ENCODE results near the gene TRNT1. TPM values are rescaled to one million over a fixed set of nuclear protein-coding genes. Genes with fewer than 3 reads are reported as not detected.

Gene TRNT1
- total RNA-seq, 1 donor from 2014 or later = 16.0 TPM

- H3K4me1 Mint-ChIP-seq (ENCODE audit: low read depth, unreplicated experiment) = no peaks in the 10 kb centered on the region
- TF ChIP-seq EZH2 (IDR thresholded peaks at IDR 0.05; ENCODE audit: insufficient read depth, low read length) = no peak
- no peaks in the 10 kb centered on the region for H3K36me3 ChIP-seq (ENCODE audit: insufficient read depth, low read length)
- H3K9ac ChIP-seq (ENCODE audit: low read length) = no peak overlapping the region
- H3K27me3 ChIP-seq (ENCODE audit: insufficient read depth, low read length) = no peaks in the 10 kb centered on the region
- no peak overlapping the region for H3K4me3 Mint-ChIP-seq (ENCODE audit: unreplicated experiment)
- FAIRE-seq (no peak), DNase-seq (ENCODE audit: low read depth) (no peak)
- no peaks in the 10 kb centered on the region for H4K20me1 ChIP-seq (ENCODE audit: insufficient read depth, low read length)
- H3K4me1 ChIP-seq (ENCODE audit: insufficient read depth, low read length) = no peaks in the 10 kb centered on the region
- H2AFZ ChIP-seq (ENCODE audit: low read depth, low read length) = no peak overlapping the region
- no peaks in the 10 kb centered on the region for H3K27me3 Mint-ChIP-seq (ENCODE audit: low read depth, unreplicated experiment)
- no peaks in the 10 kb centered on the region for H3K36me3 Mint-ChIP-seq (ENCODE audit: low read depth, unreplicated experiment)
- no peak overlapping the region for H3K27ac ChIP-seq (ENCODE audit: low read depth, low read length)
- peaks cover 5% of the 10 kb centered on the region for H3K9me3 Mint-ChIP-seq (ENCODE audit: unreplicated experiment)
- no peak overlapping the region for H3K4me3 ChIP-seq (ENCODE audit: insufficient read depth, low read depth, low read length)
- no peaks in the 10 kb centered on the region for H3K79me2 ChIP-seq (ENCODE audit: insufficient read depth, low read length)
- H3K4me2 ChIP-seq (ENCODE audit: low read length) = no peak overlapping the region
- H3K27ac Mint-ChIP-seq (ENCODE audit: unreplicated experiment) = no peak overlapping the region
- no peaks in the 10 kb centered on the region for H3K9me3 ChIP-seq (ENCODE audit: insufficient read depth, low read depth, low read length)
Measured at GRCh38 chr3:3084890-3085289, 41.9 kb upstream of the TRNT1 start.

- no peak overlapping the region for H3K4me2 ChIP-seq (ENCODE audit: low read length)
- peaks cover 5% of the 10 kb centered on the region for H3K9me3 Mint-ChIP-seq (ENCODE audit: unreplicated experiment)
- no peak overlapping the region for H3K27ac Mint-ChIP-seq (ENCODE audit: unreplicated experiment)
- H4K20me1 ChIP-seq (ENCODE audit: insufficient read depth, low read length) = no peaks in the 10 kb centered on the region
- H3K27me3 Mint-ChIP-seq (ENCODE audit: low read depth, unreplicated experiment) = no peaks in the 10 kb centered on the region
- H3K36me3 ChIP-seq (ENCODE audit: insufficient read depth, low read length) = no peaks in the 10 kb centered on the region
- no peaks in the 10 kb centered on the region for H3K9me3 ChIP-seq (ENCODE audit: insufficient read depth, low read depth, low read length)
- H3K4me1 ChIP-seq (ENCODE audit: insufficient read depth, low read length) = no peaks in the 10 kb centered on the region
- no peak overlapping the region for H3K27ac ChIP-seq (ENCODE audit: low read depth, low read length)
- TF ChIP-seq, protein P1, sequence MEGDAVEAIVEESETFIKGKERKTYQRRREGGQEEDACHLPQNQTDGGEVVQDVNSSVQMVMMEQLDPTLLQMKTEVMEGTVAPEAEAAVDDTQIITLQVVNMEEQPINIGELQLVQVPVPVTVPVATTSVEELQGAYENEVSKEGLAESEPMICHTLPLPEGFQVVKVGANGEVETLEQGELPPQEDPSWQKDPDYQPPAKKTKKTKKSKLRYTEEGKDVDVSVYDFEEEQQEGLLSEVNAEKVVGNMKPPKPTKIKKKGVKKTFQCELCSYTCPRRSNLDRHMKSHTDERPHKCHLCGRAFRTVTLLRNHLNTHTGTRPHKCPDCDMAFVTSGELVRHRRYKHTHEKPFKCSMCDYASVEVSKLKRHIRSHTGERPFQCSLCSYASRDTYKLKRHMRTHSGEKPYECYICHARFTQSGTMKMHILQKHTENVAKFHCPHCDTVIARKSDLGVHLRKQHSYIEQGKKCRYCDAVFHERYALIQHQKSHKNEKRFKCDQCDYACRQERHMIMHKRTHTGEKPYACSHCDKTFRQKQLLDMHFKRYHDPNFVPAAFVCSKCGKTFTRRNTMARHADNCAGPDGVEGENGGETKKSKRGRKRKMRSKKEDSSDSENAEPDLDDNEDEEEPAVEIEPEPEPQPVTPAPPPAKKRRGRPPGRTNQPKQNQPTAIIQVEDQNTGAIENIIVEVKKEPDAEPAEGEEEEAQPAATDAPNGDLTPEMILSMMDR (IDR thresholded peaks at IDR 0.05; ENCODE audit: insufficient read depth, low read depth, low read length) = no peak
- no peak for TF ChIP-seq EZH2 (IDR thresholded peaks at IDR 0.05; ENCODE audit: insufficient read depth, low read length)
- H3K4me1 Mint-ChIP-seq (ENCODE audit: low read depth, unreplicated experiment) = no peaks in the 10 kb centered on the region
- no peak overlapping the region for H2AFZ ChIP-seq (ENCODE audit: low read depth, low read length)
- FAIRE-seq (no peak), DNase-seq (ENCODE audit: low read depth) (no peak)
- no peak overlapping the region for H3K4me3 ChIP-seq (ENCODE audit: insufficient read depth, low read depth, low read length)
- H3K4me3 Mint-ChIP-seq (ENCODE audit: unreplicated experiment) = no peak overlapping the region
- H3K9ac ChIP-seq (ENCODE audit: low read length) = no peak overlapping the region
- no peaks in the 10 kb centered on the region for H3K36me3 Mint-ChIP-seq (ENCODE audit: low read depth, unreplicated experiment)
- no peaks in the 10 kb centered on the region for H3K79me2 ChIP-seq (ENCODE audit: insufficient read depth, low read length)
- H3K27me3 ChIP-seq (ENCODE audit: insufficient read depth, low read length) = no peaks in the 10 kb centered on the region
Measured at GRCh38 chr3:3085782-3086181, 41.0 kb upstream of the TRNT1 start.

DNA sequence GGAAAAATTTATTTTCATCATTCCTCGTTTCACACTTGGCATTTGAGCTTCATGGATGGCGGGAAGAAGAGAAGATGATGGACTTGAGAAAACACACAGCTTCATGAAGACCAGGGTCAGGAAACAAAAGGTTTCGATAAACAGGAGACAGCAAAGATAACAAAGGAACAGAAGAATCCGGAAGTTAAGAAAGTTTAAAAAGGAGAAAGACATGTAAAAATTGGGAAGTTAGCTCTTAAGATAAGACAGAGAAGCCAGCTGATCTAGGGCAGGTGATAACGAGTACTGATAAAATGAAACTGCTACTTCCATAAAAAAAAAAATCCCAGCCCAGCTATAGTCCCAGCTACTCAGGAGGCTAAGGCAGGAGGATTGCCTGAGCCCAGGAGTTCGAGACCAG is 40.5 kb upstream of the TRNT1 start:
- no peaks in the 10 kb centered on the region for H3K27me3 Mint-ChIP-seq (ENCODE audit: low read depth, unreplicated experiment)
- H3K9ac ChIP-seq (ENCODE audit: low read length) = no peak overlapping the region
- FAIRE-seq = no peak

More for the DNA sequence above, 40.5 kb upstream of the TRNT1 start:
- no peaks in the 10 kb centered on the region for H3K4me1 Mint-ChIP-seq (ENCODE audit: low read depth, unreplicated experiment)
- Histone ChIP-seq H3K9me3 (ENCODE audit: insufficient read depth, low read depth, low read length) (no peaks in the 10 kb centered on the region), H3K4me3 (ENCODE audit: insufficient read depth, low read depth, low read length) (no peak overlapping the region), H3K4me1 (ENCODE audit: insufficient read depth, low read length) (no peaks in the 10 kb centered on the region), H3K27me3 (ENCODE audit: insufficient read depth, low read length) (no peaks in the 10 kb centered on the region), H3K79me2 (ENCODE audit: insufficient read depth, low read length) (no peaks in the 10 kb centered on the region), H2AFZ (ENCODE audit: low read depth, low read length) (no peak overlapping the region), H3K4me2 (ENCODE audit: low read length) (no peak overlapping the region), H4K20me1 (ENCODE audit: insufficient read depth, low read length) (no peaks in the 10 kb centered on the region), H3K27ac (ENCODE audit: low read depth, low read length) (no peak overlapping the region), H3K36me3 (ENCODE audit: insufficient read depth, low read length) (no peaks in the 10 kb centered on the region)
- no peak overlapping the region for H3K27ac Mint-ChIP-seq (ENCODE audit: unreplicated experiment)
- no peak for DNase-seq (ENCODE audit: low read depth)
- H3K36me3 Mint-ChIP-seq (ENCODE audit: low read depth, unreplicated experiment) = no peaks in the 10 kb centered on the region
- peaks cover 6% of the 10 kb centered on the region for H3K9me3 Mint-ChIP-seq (ENCODE audit: unreplicated experiment)
- no peak for TF ChIP-seq EZH2 (IDR thresholded peaks at IDR 0.05; ENCODE audit: insufficient read depth, low read length)
- TF ChIP-seq, protein P1 (IDR thresholded peaks at IDR 0.05; ENCODE audit: insufficient read depth, low read depth, low read length) = no peak
- H3K4me3 Mint-ChIP-seq (ENCODE audit: unreplicated experiment) = no peak overlapping the region

All from astrocyte (in vitro differentiated cells and primary cell).